ENCODE data around the gene MYH14.

MYH14 gene

DNA sequence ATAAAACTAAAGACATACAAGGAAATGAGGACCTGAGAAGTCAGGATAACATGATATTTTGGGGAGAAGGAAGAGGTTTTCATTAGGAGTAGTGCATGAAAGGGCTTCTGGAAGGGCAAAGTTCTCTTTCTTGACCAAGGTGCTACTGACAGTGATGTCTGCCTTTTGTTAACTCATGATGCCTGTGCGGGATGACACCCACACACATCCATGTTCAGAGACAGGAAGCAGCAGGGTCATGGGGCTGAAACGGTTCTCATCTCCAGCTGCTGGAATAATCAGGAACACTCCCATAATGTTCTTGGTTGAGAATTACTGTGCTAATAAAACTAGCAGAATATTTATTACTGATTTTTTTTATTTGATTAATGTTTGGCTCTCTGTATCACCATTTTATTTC, 96.6 kb downstream of the MYH14 start:
- no peak for DNase-seq

DNA sequence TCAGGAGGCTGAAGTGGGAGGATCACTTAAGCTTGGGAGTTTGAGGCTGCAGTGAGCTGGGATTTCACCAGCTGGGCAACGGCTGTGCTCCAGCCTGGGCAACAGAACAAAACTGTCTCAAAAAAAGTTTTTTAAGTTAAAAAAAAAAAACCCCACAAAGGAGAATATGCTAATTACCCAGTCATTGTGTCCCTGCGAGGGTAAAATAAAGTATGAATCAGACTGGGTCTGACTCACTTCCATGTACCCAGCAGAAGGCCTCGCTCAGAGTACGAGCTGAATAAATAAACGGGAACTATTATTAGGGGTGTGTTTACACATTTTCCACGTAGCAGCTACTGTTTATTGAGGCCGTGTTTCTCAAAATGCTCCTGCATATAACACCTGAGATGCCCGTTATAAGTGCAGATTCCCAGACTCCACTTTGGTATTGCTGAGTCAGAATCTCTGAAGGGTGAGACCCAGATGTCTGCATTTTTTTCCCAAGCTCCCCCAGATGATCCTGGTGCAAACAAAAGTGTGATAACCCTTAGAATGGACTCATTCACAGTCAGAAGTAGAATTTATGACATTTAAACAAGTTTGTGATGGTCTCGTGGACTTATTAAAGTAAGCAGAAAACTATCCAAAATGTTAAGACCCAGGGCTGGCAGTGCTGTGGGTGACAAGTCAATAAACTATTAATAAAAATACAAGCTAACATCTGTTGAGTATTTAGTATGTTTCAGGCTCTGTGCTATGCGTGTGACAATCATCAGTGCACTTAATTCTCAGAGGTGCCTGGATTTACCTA, 97.6 kb downstream of the MYH14 start:
- no peak for DNase-seq

DNA sequence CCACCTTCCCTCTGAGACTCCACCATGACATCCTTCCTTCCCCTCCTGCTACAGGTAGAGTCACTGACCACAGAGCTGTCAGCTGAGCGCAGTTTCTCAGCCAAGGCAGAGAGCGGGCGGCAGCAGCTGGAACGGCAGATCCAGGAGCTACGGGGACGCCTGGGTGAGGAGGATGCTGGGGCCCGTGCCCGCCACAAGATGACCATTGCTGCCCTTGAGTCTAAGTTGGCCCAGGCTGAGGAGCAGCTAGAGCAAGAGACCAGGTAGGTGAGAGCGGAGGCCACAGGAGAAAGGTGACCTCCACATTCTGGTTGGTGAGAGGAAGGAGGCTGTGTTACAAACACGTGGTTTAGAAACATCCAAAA, 98.2 kb downstream of the MYH14 start:
- DNase-seq, result no peak

DNA sequence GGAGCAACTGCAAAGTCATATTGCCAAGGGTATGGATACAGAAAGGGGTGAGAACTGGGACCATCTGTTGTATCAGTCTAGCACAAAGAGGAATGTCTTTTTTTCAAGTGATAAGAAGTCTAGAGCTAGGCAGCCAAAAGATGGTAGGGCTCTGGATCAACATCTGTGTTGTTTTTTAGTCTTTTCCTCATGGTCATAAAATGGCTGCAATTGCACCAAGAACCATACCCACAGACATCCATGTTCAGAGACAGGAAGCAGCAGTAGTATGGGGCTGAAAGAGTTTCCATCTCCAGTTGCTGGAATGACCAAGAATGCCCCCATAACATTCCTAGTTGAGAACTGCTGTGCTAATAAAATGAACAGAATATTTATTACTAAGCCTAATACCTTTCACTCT, 100.1 kb downstream of the MYH14 start:
- DNase-seq, result no peak

DNA sequence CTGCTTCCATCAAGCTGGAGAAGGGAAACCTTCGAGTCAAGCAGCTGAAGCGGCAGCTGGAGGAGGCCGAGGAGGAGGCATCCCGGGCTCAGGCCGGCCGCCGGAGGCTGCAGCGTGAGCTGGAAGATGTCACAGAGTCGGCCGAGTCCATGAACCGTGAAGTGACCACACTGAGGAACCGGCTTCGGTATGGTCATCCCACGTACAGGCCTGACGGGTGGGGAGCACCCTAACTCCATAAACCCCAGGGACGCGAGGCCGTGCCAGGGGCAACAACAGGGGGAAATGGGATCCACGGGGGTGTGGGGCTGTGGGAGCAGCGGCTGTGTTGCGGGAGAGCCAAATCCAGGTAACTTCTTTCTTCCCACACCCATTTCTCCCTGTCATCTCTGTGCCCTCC, 105.6 kb downstream of the MYH14 start:
- no peak for DNase-seq

DNA sequence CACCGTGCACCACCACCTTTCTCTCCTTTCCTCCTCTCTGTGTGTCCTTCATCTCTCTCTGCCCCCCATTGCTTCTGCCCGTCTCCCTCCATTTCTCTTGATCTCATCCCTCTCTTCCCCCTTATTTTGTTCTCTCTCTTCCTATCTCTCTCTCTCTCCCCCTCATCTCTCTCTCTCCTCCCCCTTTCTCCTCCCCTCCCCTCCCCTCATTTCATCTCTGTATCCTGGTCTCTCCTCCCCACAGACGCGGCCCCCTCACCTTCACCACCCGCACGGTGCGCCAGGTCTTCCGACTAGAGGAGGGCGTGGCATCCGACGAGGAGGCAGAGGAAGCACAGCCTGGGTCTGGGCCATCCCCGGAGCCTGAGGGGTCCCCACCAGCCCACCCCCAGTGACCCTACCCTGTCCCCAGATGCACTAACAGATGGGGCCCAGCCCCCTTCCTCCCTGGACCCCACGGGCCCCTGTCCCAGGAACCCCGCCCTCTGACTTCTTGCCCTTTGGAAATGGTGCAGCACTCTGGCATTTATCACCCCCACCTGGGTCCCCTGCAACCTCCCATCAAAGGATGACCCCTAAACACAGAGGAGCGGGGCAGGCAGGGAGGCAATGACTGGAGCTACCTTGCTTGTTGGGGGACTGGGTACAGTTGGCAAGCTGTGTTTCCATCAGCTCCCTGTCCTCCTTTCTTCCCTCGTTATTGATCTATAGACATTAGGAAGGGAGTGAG, 106.1 kb downstream of the MYH14 start:
- DNase-seq, result no peak

DNA sequence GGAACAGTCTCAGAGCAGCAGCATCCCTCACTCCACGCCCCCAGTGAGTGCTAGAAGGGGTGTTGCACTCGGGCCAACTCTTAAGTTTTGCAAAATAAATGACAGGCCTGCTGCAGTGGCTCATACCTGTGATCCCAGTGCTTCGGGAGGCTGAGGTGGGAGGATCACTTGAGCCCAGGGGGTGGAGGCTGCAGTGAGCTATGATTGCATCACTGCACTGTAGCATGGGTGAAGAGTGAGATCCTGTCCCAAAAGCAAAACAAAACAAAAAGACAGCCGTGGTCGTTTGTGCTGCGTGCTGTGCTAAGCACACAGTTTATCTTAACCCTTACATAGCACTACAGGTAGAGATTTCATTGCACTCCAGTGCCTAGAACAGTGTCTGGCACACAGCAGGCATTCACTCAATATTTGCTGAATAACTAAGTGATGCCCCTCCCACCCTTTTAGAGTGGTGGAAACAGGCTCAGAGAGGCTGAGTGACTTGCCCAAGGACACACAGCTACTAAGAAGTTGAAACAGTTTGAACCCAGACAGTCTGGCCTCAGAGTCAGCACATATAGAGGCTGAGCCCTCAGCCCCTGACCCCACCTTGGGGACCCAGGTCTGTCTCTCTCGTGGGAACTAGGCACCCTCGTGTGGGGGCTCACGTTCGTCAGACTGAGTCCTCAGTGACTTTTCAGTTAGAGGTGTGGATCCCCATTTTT, 107.5 kb downstream of the MYH14 start:
- DNase-seq, result no peak

DNA sequence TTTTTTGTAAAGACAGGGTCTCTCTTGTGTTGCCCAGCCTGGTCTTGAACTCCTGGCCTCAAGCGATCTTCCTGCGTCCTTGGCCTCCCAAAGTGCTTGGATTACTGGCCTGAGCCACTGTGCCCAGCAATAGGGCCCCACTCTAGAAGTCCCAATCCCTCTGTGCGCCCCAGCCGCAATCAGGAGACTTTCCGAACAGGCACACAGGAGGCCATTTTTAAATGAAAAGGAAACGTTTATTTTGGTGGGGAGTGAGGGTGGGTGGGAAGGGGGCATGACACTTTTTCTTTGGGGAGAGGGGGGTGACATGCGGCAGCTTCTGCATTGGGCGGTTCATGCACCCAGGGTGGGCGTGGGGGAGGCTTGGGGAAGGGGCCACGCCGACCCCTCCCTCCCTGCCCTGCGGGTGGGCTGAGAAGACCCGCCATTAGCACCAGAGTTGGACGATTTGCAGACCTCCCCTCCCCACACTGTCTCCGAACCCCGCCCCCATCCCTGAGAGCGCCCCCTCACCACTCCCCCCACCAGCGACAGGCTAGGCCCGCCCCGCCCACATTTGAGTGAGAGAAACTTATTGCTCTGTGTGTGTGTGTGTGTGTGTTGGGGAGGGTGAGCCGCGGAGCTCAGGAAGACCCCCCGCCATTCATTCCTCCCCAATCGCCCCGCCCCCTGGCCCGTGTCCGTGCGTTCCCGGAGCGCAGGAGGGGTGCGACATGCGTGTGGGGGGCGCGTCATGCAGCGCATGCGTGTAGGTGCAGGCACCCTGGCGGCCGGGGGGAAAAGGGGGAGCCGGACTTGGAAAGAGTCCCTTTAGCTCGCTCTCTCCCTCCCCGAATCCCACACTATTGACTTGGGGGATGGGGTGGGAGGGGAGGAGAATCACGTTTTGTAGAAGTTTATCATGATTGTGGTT, 108.6 kb downstream of the MYH14 start:
- no peak for DNase-seq

DNA sequence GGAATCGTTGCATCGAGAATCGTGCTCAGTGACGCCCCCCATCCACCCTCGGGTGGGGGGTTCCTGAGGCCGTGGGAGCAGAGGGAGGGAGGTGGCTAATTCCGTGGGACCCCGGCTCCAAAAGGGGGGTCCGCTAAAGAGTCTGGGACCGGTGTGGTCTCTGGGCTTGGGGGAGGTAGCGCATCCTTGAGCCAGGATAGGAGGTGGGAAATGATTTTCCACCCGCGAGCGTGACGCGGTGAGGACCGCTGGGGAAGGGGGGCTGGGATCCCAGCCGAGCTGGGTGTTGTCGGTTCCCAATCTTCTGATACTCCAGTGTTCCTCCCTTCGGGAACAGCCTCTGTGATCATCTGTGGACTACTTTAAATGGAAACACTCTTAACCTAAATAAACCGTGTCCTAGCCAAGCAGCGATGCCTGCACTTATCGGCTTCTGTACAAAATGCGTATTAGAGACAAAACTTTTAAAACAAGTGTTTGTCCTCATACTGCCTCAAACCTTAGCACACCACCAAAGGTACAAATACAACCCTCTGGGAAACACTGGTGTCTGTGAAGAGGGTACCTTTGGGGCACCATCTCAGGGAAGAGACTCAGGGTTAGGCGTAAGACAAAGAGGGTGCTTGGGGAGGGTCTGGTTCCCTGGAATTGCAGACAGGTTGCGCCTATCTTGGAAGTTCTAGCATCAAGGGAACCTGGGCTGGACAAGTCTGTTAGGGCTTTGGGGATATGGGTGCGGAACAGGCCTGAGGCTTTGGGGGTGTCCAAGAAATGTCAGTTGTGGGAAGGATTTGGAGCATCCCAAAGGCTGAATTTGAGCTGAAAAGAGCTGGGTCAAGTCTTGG, 109.8 kb downstream of the MYH14 start:
- no peak for DNase-seq

DNA sequence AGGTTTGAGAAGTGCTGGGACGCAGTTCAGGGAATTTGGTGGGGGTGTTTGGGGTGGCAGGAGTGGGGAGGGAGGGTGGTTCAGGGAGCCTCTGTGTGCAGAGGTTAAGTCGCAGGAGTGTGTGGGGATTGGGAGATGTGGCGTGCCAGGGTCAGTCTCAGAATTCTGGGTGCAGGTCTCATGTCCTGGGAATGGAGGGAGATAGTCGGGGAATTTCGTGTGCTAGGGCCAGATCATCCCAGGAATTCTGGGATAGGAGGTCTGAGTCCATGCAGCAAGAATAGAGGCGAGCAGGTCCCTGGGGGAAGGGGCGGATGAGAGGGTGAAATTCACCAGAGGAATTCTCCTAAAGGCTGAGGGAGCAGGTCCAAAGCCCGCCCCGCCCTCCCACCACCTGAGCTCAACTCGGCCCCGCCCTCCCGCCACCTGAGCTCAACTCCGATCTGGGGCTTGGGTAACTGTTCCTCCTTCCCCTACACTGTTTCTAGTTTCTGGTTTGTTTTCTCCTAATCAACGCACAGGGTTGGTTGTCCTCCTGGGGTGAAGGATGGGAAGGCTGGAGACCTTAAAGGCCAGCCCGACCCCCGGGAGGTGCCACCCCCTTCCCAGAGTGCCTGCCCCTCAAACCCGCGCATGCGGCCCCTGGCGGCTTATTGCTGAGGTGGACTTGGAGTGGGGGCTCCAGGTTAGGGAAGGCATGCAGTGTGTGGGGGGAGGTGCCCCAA, 110.6 kb downstream of the MYH14 start:
- no peak for DNase-seq

DNA sequence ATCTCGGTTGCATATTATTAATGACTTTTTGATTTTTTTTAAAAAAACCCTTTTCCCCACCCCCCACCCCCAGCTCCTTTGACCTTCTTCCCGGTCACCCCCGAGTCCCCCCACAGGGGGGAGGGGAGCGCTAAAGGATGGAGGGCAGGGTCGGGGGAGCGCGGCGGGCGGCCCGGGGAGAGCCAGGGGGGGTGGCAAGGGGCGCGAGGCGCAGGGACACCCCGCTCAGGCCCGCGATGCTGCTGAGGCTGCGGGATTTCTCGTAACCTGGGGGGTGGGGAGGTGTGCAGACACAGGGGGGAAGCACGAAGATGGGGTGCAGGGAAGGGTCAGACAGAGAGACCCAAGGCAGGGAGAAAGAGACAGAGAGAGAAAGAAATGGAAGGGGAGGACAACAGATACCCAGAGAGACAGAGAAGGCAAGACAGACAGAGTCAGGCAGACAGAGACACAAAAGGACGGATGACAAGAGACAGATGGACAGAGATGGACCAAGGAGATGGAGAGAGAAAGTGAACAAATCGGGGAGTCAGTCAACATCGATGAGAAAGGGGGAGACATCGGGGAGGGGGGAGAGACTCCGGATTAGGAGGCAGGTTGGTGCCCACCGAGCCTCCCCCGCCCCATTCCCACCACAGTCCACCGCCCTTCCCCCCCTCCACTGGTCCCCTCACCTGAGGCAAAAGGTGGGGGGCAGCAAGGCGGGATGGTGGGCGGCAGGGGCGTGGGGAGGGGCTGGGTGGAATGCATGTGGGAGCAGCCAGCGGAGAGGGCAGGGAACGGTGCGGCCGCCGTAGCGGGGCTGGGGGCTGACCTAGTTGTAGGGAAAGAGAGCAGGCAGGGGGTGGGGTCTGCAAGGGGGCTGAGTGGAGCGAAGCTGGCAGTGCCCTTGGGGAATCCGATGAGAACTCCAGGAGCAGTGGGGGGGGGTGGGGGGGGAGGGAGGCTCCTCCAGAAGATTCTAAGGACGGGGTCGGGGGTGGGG, 111.6 kb downstream of the MYH14 start:
- no peak for DNase-seq

DNA sequence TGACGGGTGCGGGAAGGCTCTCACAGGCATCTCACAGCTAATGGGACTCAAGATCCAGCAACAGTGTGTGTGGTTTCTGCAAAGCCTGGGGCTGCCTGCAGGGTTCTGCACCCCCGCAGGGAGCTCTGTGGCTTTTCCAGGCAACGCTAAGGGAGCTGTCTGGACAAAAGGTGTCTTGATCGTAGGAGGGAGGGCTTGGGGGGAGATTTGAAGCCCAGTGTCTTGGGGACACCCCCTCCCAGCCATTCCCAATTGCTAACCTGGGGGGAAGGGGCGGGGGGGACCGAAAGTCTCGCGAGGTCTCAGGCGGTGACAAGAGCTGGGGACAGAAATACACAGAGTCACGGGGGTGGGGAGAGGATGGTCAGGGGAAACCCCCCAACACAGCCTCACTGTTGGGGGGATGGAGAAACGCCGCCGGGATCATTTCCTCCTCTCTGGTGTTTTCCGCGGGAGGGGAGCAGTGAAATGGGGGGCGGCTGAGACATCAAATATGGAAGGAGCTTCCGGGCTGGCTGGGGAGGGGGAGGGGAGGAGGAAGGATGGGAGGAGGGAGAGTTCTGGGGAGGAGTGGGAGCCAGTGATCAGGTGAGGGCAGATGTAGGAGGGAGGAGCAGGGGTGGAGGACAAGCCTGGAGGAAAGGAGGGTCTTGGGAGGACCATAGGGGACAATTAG, 112.5 kb downstream of the MYH14 start:
- peak in 1 of 2 donors; percentile 13 for DNase-seq

DNA sequence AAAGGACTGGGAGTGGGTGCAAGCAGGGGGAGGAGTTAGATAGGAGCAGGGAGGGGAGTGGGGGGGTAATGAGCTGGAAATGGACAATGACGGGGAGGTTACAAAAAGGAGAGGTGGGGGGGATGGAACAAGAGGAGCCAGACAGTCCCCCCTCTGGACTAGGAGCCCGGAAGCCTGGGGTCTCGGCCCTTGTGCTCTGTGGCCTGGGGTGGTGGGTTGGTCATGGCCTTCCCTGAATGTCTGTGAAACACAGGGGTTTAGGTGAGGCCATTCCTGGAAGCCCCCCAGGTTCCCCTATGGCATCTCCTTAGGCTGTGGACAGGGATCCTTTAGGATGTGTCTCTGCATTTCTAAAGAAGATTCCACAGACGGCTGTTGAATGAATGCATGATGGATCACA, 113.7 kb downstream of the MYH14 start:
- DNase-seq, result no peak

DNA sequence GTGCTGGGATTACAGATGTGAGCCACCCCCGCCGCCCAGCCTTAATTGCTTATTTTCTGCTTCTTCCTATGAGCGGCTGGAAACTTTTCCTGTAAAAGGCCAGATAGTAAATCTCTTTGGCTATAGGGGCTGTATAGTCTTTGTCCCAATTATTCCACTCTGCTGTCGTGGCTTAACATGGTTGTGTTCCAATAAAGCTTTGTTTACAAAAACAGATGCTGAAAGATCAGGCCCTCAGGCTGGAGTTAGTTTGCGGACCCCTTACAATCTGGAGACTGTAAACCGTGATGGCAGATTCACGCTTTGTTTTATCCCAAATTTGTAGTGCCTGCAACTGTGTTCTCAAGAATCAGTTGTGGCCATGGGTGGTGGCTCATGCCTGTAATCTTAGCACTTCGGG, 115.0 kb downstream of the MYH14 start:
- DNase-seq, result no peak

DNA sequence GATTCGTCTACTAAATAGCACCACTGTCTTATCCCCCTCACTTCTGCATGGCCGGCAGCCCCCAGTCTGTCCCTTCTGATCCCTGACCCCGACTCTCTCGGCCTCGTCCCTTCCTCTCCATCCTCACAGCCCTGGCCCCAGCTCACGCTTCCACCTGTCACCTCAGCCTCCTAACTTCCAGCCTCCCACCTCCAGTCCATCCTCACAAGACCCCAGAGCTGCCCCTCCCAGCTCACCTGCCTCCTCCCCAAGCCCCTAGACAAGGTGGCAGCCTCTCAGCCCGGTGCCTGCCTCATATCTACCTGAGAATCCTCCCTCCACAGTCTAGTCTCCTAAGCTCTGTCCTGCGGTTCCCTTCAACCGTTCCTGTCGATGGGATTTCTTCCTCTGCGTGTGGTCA, 115.7 kb downstream of the MYH14 start:
- DNase-seq, result no peak

DNA sequence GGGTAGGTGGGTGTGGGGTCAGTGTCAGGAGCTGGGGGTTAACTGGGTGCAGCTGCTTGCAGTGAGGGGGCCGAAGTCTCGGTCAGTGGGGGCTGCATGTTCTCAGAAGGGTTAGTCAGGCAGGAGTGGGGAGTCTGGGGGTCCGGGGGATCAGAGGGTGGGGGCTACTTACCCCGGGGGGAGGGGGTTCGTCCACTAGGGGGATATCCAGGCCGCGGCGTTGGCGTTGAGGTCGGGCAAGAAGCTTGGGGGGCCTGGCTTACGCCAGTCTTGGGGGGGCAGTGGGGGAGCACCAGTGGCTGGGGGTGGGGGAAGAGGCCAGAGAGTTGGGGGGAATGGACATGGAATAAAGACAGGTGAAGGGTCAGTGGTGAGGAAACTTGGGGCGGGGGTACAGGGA, 116.6 kb downstream of the MYH14 start:
- DNase-seq, result no peak

DNA sequence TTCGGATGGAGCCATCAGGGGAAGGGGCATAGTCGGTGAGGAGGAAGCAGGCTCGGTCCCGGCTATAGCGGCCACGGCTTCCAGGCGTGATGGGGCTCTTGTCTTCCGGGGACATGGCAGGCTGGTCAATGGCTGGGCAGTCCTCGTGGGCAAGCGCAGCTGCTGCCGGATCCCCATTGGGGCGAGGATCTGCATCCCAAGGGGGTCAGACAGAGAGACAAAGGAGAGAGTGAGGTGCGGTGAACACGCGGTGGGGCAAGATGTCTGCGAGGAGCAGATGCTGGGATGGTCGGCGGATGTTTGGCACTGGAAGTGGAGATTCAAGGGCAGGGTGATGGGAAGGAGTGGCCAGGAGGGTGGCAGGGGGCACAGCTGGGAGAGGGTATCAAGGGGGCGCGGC, 117.2 kb downstream of the MYH14 start:
- DNase-seq, result no peak

DNA sequence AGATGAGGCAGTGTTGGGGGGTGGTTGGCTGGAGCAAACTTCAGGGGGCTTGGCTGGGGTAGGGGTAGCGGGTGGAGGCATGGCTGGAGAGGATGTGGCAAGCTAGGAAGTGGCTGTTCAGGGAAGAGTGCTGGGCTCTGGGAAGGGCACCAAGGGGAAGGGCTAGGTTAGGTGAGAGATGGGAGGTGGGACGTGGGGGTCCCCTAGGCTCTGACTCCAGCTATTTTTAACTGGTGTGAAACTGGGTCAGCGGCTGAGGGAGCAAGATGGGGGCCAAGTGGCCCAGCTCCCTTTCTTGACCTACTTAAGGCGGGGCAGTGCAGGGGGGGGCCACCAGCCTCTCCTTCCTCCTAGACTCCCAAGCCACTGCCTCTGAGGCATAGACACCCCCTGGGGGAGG, 118.4 kb downstream of the MYH14 start:
- DNase-seq, result no peak

DNA sequence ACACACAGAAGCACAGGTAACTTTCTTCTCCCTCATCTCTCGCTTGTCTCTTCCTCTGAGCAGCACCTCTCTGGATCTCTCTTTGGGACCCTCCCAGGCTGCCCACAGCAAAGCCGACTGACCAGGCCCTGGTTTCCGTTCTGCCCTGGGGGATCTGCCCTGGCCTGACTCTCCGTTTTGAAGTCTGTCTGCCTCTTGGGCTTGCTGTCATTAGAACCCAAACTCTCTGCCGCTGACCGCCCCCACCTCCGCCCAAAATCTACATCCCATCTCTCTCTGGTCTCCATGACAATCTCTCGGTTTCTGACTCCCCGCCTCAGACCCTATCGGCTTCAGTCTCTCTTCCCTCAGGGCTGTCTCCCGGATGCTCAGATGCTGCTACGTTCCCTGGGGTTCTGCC, 118.8 kb downstream of the MYH14 start:
- DNase-seq, result no peak
